Glutamatergic neuron (in vitro differentiated cells): ENCODE data around the gene FASTKD2. TPM values are rescaled to one million over a fixed set of nuclear protein-coding genes. Genes with fewer than 3 reads are reported as not detected.

Experiments
- DNase-seq: peaks from one replicate; pipeline ENCODE4 v3.0.0; 2022
- H3K27ac Mint-ChIP-seq: one replicate; pipeline ENCODE4 v1.8.0; 2020; ENCODE audit warnings: mild to moderate bottlenecking, mixed read lengths, inconsistent platforms; ENCODE audit not compliant: unreplicated experiment
- H3K27me3 Mint-ChIP-seq: one replicate; pipeline ENCODE4 v1.8.0; 2020; ENCODE audit warnings: mild to moderate bottlenecking, moderate library complexity, mixed read lengths, inconsistent platforms; ENCODE audit not compliant: unreplicated experiment
- H3K36me3 Mint-ChIP-seq: one replicate; pipeline ENCODE4 v1.8.0; 2020; ENCODE audit warnings: mild to moderate bottlenecking, mixed read lengths, inconsistent platforms; ENCODE audit not compliant: unreplicated experiment
- H3K4me1 Mint-ChIP-seq: one replicate; pipeline ENCODE4 v1.8.0; 2020; ENCODE audit warnings: mild to moderate bottlenecking, low read depth, mixed read lengths, inconsistent platforms; ENCODE audit not compliant: unreplicated experiment
- H3K4me3 Mint-ChIP-seq: one replicate; pipeline ENCODE4 v1.8.0; 2020; ENCODE audit warnings: mild to moderate bottlenecking, mixed read lengths, inconsistent platforms; ENCODE audit not compliant: unreplicated experiment
- H3K9me3 Mint-ChIP-seq: one replicate; pipeline ENCODE4 v1.8.0; 2020; ENCODE audit warnings: mild to moderate bottlenecking, moderate library complexity, mixed read lengths, inconsistent platforms; ENCODE audit not compliant: unreplicated experiment
- total RNA-seq: library from RNA; stranded (reverse); fragmentation: NEBNext Ultra II Directional; extraction: Animal tissue kit (Norgen Biotek cat#: 25700); gene quantifications from one replicate; pipeline ENCODE4 v1.2.1, GENCODE V29; 2021; ENCODE audit not compliant: unreplicated experiment
- TF ChIP-seq, protein P1 (sequence below): fragments of 200-600 bp; sonication (generic); IDR thresholded peaks from one replicate; pipeline ENCODE4 v1.5.0; 2021; ENCODE audit not compliant: partially characterized antibody, unreplicated experiment

FASTKD2 gene
- total RNA-seq, 1 donor from 2014 or later = 24.7 TPM

DNA sequence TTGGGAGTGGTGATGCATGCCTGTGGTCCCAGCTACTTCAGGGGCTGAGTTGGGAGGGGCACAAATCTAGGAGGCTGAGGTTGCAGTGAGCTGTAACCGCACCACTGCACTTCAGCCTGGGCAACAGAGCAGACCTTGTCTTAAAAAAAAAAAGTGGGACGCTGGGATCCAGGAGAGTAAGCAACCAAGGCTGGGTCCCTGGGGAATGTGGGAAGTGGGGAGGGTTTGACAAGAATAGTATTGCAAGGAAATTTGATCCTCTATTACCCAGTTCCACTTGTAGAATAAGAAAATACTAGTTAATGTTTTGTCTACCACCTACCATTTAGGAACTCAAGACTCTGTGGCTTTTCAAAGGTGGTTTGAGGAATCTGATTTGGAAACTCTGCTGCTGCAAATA is 26.1 kb upstream of the FASTKD2 start:
- no peaks in the 10 kb centered on the region for H3K9me3 Mint-ChIP-seq
- DNase-seq = no peak

GRCh38 chr2:206740800-206741199 is 24.6 kb upstream of the FASTKD2 start:
- Mint-ChIP-seq H3K27me3 (peaks cover 2% of the 10 kb centered on the region), H3K27ac (no peak overlapping the region), H3K4me3 (no peak overlapping the region), H3K4me1 (peaks cover 2% of the 10 kb centered on the region), H3K36me3 (no peaks in the 10 kb centered on the region), H3K9me3 (no peaks in the 10 kb centered on the region)
- DNase-seq = no peak
- TF ChIP-seq, protein P1, sequence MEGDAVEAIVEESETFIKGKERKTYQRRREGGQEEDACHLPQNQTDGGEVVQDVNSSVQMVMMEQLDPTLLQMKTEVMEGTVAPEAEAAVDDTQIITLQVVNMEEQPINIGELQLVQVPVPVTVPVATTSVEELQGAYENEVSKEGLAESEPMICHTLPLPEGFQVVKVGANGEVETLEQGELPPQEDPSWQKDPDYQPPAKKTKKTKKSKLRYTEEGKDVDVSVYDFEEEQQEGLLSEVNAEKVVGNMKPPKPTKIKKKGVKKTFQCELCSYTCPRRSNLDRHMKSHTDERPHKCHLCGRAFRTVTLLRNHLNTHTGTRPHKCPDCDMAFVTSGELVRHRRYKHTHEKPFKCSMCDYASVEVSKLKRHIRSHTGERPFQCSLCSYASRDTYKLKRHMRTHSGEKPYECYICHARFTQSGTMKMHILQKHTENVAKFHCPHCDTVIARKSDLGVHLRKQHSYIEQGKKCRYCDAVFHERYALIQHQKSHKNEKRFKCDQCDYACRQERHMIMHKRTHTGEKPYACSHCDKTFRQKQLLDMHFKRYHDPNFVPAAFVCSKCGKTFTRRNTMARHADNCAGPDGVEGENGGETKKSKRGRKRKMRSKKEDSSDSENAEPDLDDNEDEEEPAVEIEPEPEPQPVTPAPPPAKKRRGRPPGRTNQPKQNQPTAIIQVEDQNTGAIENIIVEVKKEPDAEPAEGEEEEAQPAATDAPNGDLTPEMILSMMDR = no peak

More for the DNA sequence above, 26.1 kb upstream of the FASTKD2 start:
- Mint-ChIP-seq H3K4me1 (peaks cover 2% of the 10 kb centered on the region), H3K27me3 (peaks cover 2% of the 10 kb centered on the region), H3K27ac (no peak overlapping the region), H3K4me3 (no peak overlapping the region), H3K36me3 (no peaks in the 10 kb centered on the region)
- TF ChIP-seq, protein P1 = no peak

DNA sequence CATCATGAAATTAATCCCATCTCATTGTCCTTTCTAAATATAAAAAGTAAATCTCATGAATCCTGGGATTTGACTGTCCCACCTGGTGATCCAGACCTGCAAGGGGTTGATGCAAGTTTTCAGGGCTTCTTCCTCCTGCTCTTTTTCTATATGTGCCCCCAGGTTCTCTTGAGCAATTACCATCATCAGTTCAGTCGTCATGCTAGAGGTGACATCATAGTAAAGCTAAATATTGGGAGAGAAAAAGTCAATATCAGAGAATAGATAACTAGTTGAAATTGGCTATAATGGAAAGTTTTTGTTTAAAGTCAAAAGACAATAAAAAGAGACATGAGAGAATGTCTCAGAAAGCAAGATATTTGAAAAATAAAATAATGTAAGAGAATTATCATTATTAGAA is 8.6 kb upstream of the FASTKD2 start:
- H3K4me1 Mint-ChIP-seq = no peaks in the 10 kb centered on the region
- no peaks in the 10 kb centered on the region for H3K36me3 Mint-ChIP-seq
- no peak overlapping the region for H3K27ac Mint-ChIP-seq
- TF ChIP-seq, protein P1 = no peak
- no peak overlapping the region for H3K4me3 Mint-ChIP-seq
- peaks cover 1% of the 10 kb centered on the region for H3K27me3 Mint-ChIP-seq
- H3K9me3 Mint-ChIP-seq = no peaks in the 10 kb centered on the region
- no peak for DNase-seq

DNA sequence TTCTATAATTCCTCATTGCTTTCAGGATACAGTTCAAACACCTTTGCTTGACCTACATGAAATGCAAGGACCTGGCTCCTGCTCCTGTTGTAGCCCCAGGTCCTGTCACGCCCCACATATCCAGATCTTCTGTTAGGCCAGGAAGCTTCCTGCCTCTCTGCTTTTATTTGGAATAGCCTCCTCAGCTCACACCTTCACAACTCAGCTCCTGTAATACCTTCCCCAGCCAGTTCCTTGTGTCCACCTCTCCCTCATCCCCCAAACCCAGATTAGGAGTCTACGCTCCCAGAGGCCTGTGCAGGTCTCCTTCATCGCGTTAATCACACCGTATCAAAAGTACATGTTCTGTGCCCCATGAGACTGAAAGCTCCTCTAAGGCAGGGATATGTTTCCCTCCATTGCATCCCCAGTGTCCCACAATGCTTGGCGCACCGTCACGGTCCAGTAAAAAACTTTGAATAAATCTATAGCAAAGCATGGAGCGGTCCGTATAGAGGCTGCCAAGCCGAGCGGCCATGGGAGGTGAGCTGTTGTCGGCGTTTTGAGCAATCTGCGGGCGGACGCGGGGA is 649 bp upstream of the FASTKD2 start:
- TF ChIP-seq, protein P1 = no peak
- Mint-ChIP-seq H3K9me3 (no peaks in the 10 kb centered on the region), H3K27ac (peak overlapping the region; percentile 94), H3K36me3 (no peaks in the 10 kb centered on the region), H3K27me3 (no peaks in the 10 kb centered on the region), H3K4me3 (peak overlapping the region; percentile 93), H3K4me1 (peaks cover 4% of the 10 kb centered on the region)
- no peak for DNase-seq

- no peaks in the 10 kb centered on the region for H3K9me3 Mint-ChIP-seq
- peak overlapping the region; percentile 93 for H3K4me3 Mint-ChIP-seq
- peaks cover 4% of the 10 kb centered on the region for H3K4me1 Mint-ChIP-seq
- H3K27me3 Mint-ChIP-seq = no peaks in the 10 kb centered on the region
- no peak for DNase-seq
- H3K36me3 Mint-ChIP-seq = no peaks in the 10 kb centered on the region
- TF ChIP-seq, protein P1 = no peak
- H3K27ac Mint-ChIP-seq = peak overlapping the region; percentile 94
Observed at GRCh38 chr2:206766057-206766930, 888 bp downstream of the FASTKD2 start.
